Lower leg skin (tissue), 3 donors: Measurements from ENCODE around the gene ENAM.

Source experiments
- CTCF ChIP-seq, 3 donors: fragments of 450-650 bp; IDR thresholded peaks; one replicate each; pipeline ENCODE4 v1.5.1; 2016; ENCODE audit warnings: antibody characterized with exemption in 3 of 3, mild to moderate bottlenecking in 3 of 3, moderate library complexity in 2 of 3
- POLR2A ChIP-seq, 2 donors: fragments of 450-650 bp; IDR thresholded peaks; one replicate each; pipeline ENCODE4 v1.6.1; 2016 to 2017; ENCODE audit warnings: antibody characterized with exemption in 2 of 2, mild to moderate bottlenecking in 1 of 2, moderate library complexity in 1 of 2

GRCh38 chr4:70671091-70671490 is 42.5 kb downstream of the ENAM start:
- TF ChIP-seq CTCF (IDR thresholded peaks at IDR 0.05) (no peak), POLR2A (IDR thresholded peaks at IDR 0.05) (no peak)
